Caki2 (cell line): Measurements from ENCODE around the gene REST. TPM values are rescaled to one million over a fixed set of nuclear protein-coding genes. Genes with fewer than 3 reads are reported as not detected.

Experiments used
- total RNA-seq: library from RNA; depleted of rRNA; stranded (reverse); fragments of >200 nt; shearing (Covaris generic); gene quantifications from 2 replicates; pipeline ENCODE4 v1.2.3, GENCODE V29; 2014; ENCODE audit warnings: low replicate concordance; rRNA removed

Gene REST
- total RNA-seq, 1 experiment from 2014 or later: 6.8 TPM

Other genes starting within 250 kb of the REST start
- gene HOPX, start 226.6 kb upstream of the REST start, total RNA-seq: not detected in 2 replicates
- not detected in 2 replicates for gene SPINK2, start 86.2 kb upstream of the REST start, total RNA-seq
- 8.7 and 11.9 TPM in 2 replicates for gene NOA1, start 69.7 kb downstream of the REST start, total RNA-seq
- gene POLR2B, start 71.0 kb downstream of the REST start, total RNA-seq: 37.4 and 62.0 TPM in 2 replicates
- 1,275 and 1,415 TPM in 2 replicates for gene IGFBP7, start 202.5 kb downstream of the REST start, total RNA-seq